Measurements from ENCODE around the gene PCDHA8.
"Not testable (repeated sequence)": the region's sequence is repeated elsewhere in the genome, so short reads cannot be mapped to it uniquely, and the experiment has no call there.

The PCDHA8 gene

DNA sequence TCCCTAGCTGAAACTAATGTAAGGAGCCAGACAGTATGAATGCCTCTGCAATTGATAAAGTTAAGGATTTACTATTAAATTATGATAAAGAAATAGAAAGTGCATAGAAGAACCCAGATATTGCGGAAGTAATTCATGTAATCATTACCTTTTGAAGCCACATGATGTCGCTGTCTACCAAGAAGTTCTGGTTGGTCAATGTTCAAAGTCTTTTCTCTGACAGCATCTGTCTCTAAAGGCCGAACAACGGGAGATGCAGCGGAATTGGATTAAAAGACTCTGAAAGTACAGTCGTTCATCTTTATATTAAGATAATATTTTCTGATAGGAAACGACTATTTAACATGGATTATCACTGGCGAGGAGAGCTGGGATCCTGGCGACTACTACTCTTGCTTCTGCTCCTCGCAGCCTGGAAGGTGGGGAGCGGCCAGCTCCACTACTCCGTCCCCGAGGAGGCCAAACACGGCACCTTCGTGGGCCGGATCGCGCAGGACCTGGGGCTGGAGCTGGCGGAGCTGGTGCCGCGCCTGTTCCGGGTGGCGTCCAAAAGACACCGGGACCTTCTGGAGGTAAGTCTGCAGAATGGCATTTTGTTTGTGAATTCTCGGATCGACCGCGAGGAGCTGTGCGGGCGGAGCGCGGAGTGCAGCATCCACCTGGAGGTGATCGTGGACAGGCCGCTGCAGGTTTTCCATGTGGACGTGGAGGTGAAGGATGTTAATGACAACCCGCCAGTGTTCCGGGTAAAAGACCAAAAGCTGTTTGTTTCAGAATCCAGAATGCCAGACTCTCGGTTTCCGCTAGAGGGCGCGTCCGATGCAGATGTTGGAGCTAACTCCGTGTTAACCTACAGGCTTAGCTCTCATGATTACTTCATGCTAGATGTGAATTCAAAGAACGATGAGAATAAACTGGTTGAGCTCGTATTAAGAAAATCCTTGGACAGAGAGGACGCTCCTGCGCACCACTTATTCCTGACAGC is at the start of gene PCDHA8:
TSS of gene PCDHA8 (plus strand) at position 210 of the 985 bp plus-strand sequence. CDS start at position 345, 135 bp downstream.
- DNase-seq (ENCODE audit: low read depth in 3 of 3, low spot score in 1 of 3), result no peak

GRCh38 chr5:140794595-140795258 is 46.3 kb upstream of the PCDHA8 start, which contains the start of gene PCDHA2:
Gene PCDHA2, plus strand, starts transcription at chr5:140794852.
- DNase-seq (ENCODE audit: low read depth in 3 of 3, low spot score in 1 of 3), result no peak

DNA sequence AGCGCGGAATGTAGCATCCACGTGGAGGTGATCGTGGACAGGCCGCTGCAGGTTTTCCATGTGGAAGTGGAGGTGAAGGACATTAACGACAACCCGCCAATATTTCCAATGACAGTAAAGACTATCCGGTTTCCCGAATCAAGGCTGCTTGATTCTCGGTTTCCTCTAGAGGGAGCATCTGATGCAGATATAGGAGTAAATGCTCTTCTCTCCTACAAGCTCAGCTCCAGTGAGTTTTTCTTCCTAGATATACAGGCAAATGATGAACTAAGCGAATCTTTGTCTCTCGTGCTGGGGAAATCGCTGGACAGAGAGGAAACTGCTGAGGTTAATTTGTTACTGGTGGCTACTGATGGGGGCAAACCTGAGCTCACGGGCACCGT is 45.7 kb upstream of the PCDHA8 start:
- no peak for DNase-seq (ENCODE audit: low read depth in 3 of 3, low spot score in 1 of 3)

- DNase-seq (ENCODE audit: low read depth in 3 of 3, low spot score in 1 of 3), result not testable (repeated sequence)
Observed at GRCh38 chr5:140796072-140796717, 44.8 kb upstream of the PCDHA8 start.

DNA sequence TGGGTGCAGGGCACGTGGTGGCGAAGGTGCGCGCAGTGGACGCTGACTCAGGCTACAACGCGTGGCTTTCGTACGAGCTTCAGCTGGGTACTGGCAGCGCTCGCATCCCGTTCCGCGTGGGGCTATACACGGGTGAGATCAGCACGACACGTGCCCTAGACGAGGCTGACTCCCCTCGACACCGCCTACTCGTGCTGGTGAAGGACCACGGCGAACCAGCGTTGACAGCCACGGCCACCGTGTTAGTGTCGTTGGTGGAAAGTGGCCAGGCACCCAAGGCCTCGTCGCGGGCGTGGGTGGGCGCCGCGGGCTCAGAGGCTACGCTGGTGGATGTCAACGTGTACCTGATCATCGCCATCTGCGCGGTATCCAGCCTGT is 44.3 kb upstream of the PCDHA8 start:
- DNase-seq (ENCODE audit: low read depth in 3 of 3, low spot score in 1 of 3), result no peak

DNA sequence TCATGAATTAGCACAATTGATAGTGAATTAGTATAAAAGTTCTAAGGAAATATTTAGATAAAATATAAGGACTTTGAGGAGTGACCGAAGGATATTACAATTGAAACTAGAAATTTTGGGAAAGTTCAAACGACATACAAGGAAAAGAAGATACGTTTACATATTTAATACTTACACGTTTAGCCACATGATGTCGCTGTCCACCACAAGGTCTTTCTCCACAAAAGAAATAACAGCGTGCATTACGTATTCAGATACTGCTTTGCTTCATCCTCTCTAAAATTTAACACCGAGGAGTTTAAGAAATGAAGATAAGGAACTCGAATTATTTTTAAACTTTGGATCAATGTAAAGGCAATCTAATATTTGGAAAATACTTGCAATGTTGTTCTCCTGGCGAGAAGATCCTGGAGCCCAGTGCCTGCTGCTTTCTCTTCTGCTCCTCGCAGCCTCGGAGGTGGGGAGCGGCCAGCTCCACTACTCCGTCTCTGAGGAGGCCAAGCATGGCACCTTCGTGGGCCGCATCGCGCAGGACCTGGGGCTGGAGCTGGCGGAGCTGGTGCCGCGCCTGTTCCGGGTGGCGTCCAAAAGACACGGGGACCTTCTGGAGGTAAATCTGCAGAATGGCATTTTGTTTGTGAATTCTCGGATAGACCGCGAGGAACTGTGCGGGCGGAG is 40.0 kb upstream of the PCDHA8 start, which contains the start of gene PCDHA3:
TSS of gene PCDHA3 (plus strand) at position 242 of the 678 bp plus-strand sequence.
- no peak for DNase-seq (ENCODE audit: low read depth in 3 of 3, low spot score in 1 of 3)

GRCh38 chr5:140801494-140801841 is 39.5 kb upstream of the PCDHA8 start:
- no peak for DNase-seq (ENCODE audit: low read depth in 3 of 3, low spot score in 1 of 3)

- not testable (repeated sequence) for DNase-seq (ENCODE audit: low read depth in 3 of 3, low spot score in 1 of 3)
Observed at GRCh38 chr5:140802381-140802780, 38.6 kb upstream of the PCDHA8 start.

- no peak for DNase-seq (ENCODE audit: low read depth in 3 of 3, low spot score in 1 of 3)
Observed at GRCh38 chr5:140802781-140803271, 38.2 kb upstream of the PCDHA8 start.

DNA sequence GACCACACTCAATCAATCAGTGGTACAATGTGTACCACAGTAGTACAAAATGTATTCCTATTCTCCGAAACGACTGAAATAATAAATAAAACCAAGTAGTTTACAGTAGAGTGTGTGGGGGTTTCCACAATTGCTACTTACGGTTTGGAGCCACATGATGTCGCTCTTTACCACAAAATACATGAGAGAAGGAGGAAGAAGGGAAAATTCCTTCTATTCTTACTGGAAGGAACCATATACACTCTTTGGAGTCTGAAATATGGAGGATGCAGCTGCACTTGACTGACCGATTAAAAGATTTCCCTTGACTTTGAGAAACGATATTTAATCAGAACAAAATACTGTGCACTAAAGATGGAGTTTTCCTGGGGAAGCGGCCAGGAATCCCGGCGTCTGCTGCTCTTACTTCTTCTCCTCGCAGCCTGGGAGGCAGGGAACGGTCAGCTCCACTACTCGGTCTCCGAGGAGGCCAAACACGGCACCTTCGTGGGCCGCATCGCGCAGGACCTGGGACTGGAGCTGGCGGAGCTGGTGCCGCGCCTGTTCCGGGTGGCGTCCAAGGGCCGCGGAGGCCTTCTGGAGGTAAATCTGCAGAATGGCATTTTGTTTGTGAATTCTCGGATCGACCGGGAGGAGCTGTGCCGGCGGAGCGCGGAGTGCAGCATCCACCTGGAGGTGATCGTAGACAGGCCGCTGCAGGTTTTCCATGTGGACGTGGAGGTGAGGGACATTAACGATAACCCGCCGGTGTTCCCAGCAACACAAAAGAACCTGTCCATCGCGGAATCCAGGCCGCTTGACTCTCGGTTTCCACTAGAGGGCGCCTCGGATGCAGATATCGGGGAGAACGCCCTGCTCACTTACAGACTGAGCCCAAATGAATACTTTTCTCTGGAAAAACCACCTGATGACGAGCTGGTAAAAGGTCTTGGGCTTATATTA is 33.9 kb upstream of the PCDHA8 start, which contains the start of gene PCDHA4:
TSS of gene PCDHA4 (plus strand) at position 235 of the 942 bp plus-strand sequence.
- DNase-seq (ENCODE audit: low read depth in 3 of 3, low spot score in 1 of 3), result no peak

DNA sequence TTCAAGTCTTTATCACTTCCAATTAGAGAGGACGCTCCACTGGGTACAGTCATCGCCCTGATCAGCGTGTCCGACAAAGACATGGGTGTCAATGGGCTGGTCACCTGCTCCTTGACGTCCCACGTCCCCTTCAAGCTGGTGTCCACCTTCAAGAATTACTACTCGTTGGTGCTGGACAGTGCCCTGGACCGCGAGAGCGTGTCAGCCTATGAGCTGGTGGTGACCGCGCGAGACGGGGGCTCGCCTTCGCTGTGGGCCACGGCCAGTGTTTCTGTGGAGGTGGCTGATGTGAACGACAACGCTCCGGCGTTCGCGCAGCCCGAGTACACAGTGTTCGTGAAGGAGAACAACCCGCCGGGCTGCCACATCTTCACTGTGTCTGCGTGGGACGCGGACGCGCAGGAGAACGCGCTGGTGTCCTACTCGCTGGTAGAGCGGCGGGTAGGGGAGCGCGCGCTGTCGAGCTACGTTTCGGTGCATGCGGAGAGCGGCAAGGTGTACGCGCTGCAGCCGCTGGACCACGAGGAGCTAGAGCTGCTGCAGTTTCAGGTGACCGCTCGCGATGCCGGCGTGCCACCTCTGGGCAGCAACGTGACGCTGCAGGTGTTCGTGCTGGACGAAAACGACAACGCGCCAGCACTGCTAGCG is 32.6 kb upstream of the PCDHA8 start:
- DNase-seq (ENCODE audit: low read depth in 3 of 3, low spot score in 1 of 3), result not testable (repeated sequence)

DNA sequence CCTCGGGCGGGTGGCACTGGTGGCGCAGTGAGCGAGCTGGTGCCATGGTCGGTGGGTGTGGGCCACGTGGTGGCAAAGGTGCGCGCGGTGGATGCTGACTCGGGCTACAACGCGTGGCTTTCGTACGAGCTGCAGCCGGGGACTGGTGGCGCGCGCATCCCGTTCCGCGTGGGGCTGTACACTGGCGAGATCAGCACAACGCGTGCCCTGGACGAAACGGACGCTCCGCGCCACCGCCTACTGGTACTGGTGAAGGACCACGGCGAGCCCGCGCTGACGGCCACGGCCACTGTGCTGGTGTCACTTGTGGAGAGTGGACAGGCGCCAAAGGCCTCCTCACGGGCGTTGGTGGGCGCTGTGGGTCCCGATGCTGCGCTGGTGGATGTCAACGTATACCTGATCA is 32.1 kb upstream of the PCDHA8 start:
- DNase-seq (ENCODE audit: low read depth in 3 of 3, low spot score in 1 of 3), result no peak

GRCh38 chr5:140821375-140822280 is 19.4 kb upstream of the PCDHA8 start, which contains the start of gene PCDHA5:
Gene PCDHA5, plus strand, starts transcription at chr5:140821613.
- DNase-seq (ENCODE audit: low read depth in 3 of 3, low spot score in 1 of 3), result no peak

GRCh38 chr5:140822281-140822629 is 18.7 kb upstream of the PCDHA8 start:
- DNase-seq (ENCODE audit: low read depth in 3 of 3, low spot score in 1 of 3), result no peak

DNA sequence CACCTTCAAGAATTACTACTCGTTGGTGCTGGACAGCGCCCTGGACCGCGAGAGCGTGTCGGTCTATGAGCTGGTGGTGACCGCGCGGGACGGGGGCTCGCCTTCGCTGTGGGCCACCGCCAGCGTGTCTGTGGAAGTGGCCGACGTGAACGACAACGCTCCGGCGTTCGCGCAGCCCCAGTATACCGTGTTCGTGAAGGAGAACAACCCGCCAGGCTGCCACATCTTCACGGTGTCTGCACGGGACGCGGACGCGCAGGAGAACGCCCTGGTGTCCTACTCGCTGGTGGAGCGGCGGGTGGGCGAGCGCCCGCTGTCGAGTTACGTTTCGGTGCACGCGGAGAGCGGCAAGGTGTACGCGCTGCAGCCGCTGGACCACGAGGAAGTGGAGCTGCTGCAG is 18.0 kb upstream of the PCDHA8 start:
- not testable (repeated sequence) for DNase-seq (ENCODE audit: low read depth in 3 of 3, low spot score in 1 of 3)

DNA sequence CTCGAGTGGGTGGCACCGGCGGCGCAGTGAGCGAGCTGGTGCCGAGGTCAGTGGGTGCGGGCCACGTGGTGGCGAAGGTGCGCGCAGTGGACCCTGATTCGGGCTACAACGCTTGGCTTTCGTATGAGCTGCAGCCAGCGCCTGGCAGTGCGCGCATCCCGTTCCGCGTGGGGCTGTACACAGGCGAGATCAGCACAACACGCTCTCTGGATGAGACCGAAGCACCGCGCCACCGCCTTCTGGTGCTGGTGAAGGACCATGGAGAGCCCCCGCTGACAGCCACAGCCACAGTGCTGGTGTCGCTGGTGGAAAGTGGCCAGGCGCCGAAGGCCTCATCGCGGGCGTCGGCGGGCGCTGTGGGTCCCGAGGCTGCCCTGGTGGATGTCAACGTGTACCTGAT is 17.5 kb upstream of the PCDHA8 start:
- no peak for DNase-seq (ENCODE audit: low read depth in 3 of 3, low spot score in 1 of 3)

DNA sequence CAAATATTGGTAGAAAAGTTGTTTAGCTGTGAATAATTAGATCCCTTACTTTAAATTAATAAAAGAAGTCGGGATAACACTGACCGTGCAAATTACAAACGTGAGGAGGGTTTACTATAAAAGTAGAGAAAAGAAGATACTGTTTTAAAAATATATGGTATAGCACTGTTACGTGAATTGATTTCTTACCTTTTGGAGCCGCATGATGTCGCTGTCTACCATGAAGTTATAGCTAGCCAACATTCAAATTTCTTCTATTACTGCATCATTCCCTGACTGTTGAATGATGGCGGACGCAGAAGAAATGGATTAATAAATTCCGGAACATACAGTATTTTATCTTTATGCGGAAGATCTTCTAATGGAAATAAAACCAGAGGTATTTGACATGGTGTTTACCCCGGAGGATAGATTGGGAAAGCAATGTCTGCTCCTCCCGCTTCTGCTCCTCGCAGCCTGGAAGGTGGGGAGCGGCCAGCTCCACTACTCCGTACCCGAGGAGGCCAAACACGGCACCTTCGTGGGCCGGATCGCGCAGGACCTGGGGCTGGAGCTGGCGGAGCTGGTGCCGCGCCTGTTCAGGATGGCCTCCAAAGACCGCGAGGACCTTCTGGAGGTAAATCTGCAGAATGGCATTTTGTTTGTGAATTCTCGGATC is 13.2 kb upstream of the PCDHA8 start, which contains the start of gene PCDHA6:
TSS of gene PCDHA6 (plus strand) at position 257 of the 658 bp plus-strand sequence. CDS start at position 389, 132 bp downstream.
- DNase-seq (ENCODE audit: low read depth in 3 of 3, low spot score in 1 of 3), result no peak

GRCh38 chr5:140828362-140828737 is 12.6 kb upstream of the PCDHA8 start:
- no peak for DNase-seq (ENCODE audit: low read depth in 3 of 3, low spot score in 1 of 3)
